ENCODE measurements around the gene PHACTR1.

GRCh38 chr6:12875051-12875450, 158.5 kb downstream of the PHACTR1 start:
- no peak for TF ChIP-seq CTCF (IDR thresholded peaks at IDR 0.05)
- TF ChIP-seq ZNF423 (CRISPR knock-in tag; IDR thresholded peaks at IDR 0.05) = no peak
- TF ChIP-seq NFYB (CRISPR knock-in tag; conservative IDR thresholded peaks at IDR 0.05; ENCODE audit: low read depth) = no peak
- no peak for TF ChIP-seq ETV6 (CRISPR knock-in tag; IDR thresholded peaks at IDR 0.05)
- TF ChIP-seq ARID4B (CRISPR knock-in tag; IDR thresholded peaks at IDR 0.05; ENCODE audit: borderline replicate concordance) = no peak
- TF ChIP-seq GABPB1 (CRISPR knock-in tag; IDR thresholded peaks at IDR 0.05) = no peak
- TF ChIP-seq MAX (CRISPR knock-in tag; IDR thresholded peaks at IDR 0.05) = no peak
- no peak for TF ChIP-seq SP1 (CRISPR knock-in tag; conservative IDR thresholded peaks at IDR 0.05)
- TF ChIP-seq STAT6 (CRISPR knock-in tag; conservative IDR thresholded peaks at IDR 0.05; ENCODE audit: low read depth) = no peak
- TF ChIP-seq CREB1 (CRISPR knock-in tag; IDR thresholded peaks at IDR 0.05) = no peak
- TF ChIP-seq ATF6 (CRISPR knock-in tag; IDR thresholded peaks at IDR 0.05) = no peak

Data from WTC11 (cell line).